GM12864 (cell line): ENCODE data around the gene GGT6.

Source experiments
- DNase-seq: peaks from one replicate; pipeline ENCODE4 v3.0.0-alpha.2; 2011; ENCODE audit warnings: low read depth
- H3K4me3 ChIP-seq: 2 replicates; pipeline ENCODE4 v1.5.1; 2011; ENCODE audit warnings: mild to moderate bottlenecking, low read depth, low read length, control low read depth
- TF ChIP-seq, protein P1 (sequence below): IDR thresholded peaks from 2 replicates; pipeline ENCODE4 v1.5.1; 2011; ENCODE audit warnings: low read depth, mild to moderate bottlenecking, moderate library complexity, low read length, control low read depth, inconsistent platforms; ENCODE audit errors: missing control alignments

The GGT6 gene

DNA sequence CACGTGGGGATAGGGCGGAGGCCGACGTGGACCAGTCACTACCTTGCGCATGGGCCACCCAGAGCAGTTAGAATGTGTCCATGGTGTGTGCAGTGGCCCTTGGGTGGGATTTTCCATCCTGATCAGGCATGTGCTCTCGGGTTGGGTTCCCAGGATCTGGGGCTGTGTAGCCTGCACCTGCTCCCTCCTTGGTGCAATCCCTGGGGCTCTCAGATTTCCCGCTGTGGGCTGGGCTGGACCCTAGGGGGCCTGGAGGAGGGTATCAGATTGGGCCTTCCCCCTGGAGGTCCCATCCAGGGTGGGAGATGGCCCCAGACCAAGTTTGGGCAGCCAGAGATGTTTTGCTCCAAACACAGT is 25.2 kb upstream of the GGT6 start:
- DNase-seq: no peak
- TF ChIP-seq, protein P1, sequence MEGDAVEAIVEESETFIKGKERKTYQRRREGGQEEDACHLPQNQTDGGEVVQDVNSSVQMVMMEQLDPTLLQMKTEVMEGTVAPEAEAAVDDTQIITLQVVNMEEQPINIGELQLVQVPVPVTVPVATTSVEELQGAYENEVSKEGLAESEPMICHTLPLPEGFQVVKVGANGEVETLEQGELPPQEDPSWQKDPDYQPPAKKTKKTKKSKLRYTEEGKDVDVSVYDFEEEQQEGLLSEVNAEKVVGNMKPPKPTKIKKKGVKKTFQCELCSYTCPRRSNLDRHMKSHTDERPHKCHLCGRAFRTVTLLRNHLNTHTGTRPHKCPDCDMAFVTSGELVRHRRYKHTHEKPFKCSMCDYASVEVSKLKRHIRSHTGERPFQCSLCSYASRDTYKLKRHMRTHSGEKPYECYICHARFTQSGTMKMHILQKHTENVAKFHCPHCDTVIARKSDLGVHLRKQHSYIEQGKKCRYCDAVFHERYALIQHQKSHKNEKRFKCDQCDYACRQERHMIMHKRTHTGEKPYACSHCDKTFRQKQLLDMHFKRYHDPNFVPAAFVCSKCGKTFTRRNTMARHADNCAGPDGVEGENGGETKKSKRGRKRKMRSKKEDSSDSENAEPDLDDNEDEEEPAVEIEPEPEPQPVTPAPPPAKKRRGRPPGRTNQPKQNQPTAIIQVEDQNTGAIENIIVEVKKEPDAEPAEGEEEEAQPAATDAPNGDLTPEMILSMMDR: no peak
- H3K4me3 ChIP-seq: no peak overlapping the region

DNA sequence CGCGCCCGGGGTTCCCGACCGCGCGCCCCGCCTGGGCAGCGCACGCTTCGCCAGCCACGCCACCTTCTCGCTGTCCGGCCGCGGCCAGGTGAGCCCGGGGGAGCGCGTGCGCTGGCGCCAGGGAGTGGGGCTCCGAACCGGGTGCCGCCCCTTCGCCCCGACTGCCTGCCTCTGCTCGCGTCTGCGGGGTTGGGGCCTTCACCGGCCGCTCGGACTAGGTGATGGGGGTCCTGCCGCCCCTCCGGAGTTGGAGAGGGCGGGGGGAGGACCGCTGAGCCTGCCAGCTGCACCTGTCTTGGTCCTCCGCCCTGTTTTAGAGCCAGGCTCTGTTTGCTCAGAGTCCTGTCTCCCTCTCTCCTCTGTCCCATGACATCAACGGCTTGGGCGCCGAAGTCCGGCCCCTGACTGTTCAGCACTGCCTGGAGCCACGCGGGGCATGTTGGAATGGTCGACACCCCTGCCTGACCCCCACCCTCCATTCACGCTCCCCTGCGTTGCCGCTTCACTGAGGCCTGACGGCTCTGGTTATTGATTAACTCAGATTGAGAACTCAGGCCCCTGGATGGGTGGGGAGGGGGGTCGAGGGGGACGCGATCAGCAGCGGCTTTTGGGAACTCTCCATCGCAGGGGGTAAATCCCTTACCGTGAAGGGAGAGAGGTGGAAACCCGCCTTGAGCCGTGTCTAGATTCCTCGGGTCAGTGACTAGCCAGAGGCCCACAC is 24.7 kb upstream of the GGT6 start:
- H3K4me3 ChIP-seq: no peak overlapping the region

DNA sequence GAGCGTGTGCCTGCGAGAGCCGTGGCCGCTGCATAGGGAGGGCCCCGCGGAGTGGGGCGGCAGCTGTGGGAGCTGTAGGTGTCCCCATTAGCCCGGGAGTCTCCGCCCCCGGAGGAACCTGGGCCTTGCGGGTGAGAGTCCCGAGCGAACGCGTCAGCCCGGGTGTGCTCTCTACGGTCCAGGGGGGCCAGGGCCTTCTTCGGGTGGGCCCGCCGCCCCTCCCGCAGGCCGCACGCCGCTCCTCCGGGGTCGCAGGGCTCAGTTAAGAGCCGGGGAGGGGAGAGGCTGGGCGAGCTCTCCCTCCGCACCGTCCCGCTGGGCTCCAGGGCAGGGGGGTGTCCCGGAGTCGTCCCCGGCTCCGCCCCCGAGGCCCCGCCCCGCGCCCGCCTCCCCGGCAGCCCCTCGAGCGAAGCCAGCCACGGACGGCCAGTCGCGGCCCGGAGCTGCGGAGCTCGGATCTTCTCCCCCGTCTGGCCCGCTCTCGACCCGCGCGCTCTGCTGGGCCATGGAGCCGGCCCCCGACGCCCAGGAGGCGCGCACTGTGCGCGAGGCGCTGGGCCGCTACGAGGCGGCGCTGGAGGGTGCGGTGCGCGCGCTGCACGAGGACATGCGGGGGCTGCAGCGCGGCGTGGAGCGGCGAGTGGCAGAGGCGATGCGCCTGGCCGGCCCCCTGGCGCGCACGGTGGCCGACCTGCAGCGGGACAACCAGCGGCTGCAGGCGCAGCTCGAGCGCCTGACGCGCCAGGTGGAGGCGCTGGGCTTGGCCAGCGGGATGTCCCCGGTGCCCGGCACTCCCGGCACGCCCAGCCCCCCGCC is 23.9 kb upstream of the GGT6 start, which contains the start of gene SMTNL2:
Gene SMTNL2 (plus strand): TSS at position 429 of the 816 bp plus-strand sequence. CDS start 77 bp downstream, at position 506.
- no peak for DNase-seq
- H3K4me3 ChIP-seq: no peak within 1 kb of the TSS
- TF ChIP-seq, protein P1: no peak

More for the DNA sequence above, 24.7 kb upstream of the GGT6 start:
- TF ChIP-seq, protein P1: no peak
- no peak for DNase-seq

DNA sequence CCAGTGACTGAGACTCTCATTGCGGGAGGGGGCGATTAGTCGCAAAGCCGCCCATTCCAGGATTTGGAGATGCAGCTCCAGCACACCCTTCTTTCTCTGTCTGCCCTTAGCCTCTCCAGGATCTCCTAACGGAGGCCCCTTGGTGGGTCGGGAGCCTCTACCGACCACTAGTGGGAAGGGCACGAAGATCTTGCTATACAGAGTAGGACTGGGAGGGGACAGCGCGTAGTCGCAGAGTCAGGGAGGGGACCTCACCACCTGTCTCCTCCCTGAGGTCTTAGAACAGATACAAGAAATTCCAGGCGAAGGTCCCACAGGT is 23.4 kb upstream of the GGT6 start:
- no peak for DNase-seq
- TF ChIP-seq, protein P1: no peak
- H3K4me3 ChIP-seq: no peak overlapping the region

DNA sequence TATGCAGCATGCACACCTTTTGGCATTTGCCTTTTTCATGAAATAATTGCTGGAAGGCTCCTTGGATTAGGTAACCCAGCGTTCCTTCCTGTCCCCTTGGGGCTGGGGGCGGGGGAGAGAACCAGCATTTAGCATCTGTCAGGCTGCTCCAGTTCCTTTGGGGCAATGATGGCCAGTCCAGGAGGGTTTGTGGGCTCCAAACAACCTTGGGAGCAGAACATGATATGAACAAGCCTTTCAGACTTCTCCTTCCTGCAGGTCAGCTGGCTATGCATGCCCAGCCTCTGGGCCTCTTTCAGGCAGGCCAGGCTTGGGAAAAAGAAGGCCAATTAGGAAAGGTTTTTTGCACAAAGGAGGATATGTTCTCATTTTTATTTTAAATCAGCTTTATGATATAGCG is 22.8 kb upstream of the GGT6 start:
- no peak overlapping the region for H3K4me3 ChIP-seq
- no peak for DNase-seq
- TF ChIP-seq, protein P1: no peak

DNA sequence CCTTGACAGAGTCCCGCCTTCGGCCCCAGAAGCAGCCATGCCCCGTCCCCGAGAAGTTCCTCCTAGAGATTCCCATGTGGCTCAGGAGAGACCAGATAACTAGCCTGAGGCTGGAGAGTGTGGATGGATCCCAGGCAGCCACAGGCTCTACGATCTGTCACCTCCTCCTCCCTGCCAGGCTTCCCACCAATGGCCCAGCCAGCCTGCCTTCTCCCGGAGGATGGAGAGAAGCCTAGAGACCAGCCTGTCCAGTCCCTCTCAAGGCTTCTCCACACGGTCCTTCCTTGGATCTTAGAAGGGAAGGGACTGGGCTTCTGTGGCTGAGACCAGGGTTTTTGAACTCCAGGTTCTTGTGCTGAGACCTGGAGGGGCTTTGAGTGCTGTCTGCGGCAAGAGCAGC is 22.3 kb upstream of the GGT6 start:
- DNase-seq: no peak
- TF ChIP-seq, protein P1: no peak
- H3K4me3 ChIP-seq: no peak overlapping the region
